ENCODE data around the gene TPSD1.
"Not testable (repeated sequence)": the region's sequence is repeated elsewhere in the genome, so short reads cannot be mapped to it uniquely, and the experiment has no call there.

DNA sequence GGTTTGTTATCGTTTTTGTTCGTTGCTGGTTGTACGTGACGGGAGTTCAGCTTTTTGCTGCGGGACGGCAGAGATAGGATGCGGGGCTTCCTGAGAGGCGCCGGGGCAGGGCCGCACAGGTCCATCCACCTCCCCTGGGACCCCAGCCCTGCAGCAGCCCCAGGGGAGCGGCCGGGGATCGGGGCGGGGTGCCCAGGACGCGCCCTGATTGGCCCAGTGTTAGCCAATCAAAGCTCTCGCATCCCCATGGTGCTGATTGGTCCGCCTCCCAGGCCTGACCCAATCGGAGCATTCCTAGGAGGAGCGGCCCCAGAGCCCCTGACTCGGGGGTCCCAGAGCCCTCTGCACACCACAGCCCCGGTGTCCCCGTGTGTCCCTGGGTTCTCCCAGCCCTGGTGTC lies 17.0 kb upstream of the TPSD1 start:
- TF ChIP-seq, protein P1, sequence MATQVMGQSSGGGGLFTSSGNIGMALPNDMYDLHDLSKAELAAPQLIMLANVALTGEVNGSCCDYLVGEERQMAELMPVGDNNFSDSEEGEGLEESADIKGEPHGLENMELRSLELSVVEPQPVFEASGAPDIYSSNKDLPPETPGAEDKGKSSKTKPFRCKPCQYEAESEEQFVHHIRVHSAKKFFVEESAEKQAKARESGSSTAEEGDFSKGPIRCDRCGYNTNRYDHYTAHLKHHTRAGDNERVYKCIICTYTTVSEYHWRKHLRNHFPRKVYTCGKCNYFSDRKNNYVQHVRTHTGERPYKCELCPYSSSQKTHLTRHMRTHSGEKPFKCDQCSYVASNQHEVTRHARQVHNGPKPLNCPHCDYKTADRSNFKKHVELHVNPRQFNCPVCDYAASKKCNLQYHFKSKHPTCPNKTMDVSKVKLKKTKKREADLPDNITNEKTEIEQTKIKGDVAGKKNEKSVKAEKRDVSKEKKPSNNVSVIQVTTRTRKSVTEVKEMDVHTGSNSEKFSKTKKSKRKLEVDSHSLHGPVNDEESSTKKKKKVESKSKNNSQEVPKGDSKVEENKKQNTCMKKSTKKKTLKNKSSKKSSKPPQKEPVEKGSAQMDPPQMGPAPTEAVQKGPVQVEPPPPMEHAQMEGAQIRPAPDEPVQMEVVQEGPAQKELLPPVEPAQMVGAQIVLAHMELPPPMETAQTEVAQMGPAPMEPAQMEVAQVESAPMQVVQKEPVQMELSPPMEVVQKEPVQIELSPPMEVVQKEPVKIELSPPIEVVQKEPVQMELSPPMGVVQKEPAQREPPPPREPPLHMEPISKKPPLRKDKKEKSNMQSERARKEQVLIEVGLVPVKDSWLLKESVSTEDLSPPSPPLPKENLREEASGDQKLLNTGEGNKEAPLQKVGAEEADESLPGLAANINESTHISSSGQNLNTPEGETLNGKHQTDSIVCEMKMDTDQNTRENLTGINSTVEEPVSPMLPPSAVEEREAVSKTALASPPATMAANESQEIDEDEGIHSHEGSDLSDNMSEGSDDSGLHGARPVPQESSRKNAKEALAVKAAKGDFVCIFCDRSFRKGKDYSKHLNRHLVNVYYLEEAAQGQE (IDR thresholded peaks at IDR 0.05; ENCODE audit: low read depth, low read length), result not testable (repeated sequence)
- TF ChIP-seq, protein P2, sequence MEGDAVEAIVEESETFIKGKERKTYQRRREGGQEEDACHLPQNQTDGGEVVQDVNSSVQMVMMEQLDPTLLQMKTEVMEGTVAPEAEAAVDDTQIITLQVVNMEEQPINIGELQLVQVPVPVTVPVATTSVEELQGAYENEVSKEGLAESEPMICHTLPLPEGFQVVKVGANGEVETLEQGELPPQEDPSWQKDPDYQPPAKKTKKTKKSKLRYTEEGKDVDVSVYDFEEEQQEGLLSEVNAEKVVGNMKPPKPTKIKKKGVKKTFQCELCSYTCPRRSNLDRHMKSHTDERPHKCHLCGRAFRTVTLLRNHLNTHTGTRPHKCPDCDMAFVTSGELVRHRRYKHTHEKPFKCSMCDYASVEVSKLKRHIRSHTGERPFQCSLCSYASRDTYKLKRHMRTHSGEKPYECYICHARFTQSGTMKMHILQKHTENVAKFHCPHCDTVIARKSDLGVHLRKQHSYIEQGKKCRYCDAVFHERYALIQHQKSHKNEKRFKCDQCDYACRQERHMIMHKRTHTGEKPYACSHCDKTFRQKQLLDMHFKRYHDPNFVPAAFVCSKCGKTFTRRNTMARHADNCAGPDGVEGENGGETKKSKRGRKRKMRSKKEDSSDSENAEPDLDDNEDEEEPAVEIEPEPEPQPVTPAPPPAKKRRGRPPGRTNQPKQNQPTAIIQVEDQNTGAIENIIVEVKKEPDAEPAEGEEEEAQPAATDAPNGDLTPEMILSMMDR (IDR thresholded peaks at IDR 0.05 in 2 of 3, conservative IDR thresholded peaks at IDR 0.05 in 1 of 3; ENCODE audit: control insufficient read depth in 2 of 3, extremely low read depth in 1 of 3, insufficient read depth in 1 of 3, low read depth in 3 of 3, low read length in 3 of 3), result not testable (repeated sequence)
- TF ChIP-seq, protein P3, sequence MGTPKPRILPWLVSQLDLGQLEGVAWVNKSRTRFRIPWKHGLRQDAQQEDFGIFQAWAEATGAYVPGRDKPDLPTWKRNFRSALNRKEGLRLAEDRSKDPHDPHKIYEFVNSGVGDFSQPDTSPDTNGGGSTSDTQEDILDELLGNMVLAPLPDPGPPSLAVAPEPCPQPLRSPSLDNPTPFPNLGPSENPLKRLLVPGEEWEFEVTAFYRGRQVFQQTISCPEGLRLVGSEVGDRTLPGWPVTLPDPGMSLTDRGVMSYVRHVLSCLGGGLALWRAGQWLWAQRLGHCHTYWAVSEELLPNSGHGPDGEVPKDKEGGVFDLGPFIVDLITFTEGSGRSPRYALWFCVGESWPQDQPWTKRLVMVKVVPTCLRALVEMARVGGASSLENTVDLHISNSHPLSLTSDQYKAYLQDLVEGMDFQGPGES (IDR thresholded peaks at IDR 0.05), result not testable (repeated sequence)
- TF ChIP-seq, protein P4, sequence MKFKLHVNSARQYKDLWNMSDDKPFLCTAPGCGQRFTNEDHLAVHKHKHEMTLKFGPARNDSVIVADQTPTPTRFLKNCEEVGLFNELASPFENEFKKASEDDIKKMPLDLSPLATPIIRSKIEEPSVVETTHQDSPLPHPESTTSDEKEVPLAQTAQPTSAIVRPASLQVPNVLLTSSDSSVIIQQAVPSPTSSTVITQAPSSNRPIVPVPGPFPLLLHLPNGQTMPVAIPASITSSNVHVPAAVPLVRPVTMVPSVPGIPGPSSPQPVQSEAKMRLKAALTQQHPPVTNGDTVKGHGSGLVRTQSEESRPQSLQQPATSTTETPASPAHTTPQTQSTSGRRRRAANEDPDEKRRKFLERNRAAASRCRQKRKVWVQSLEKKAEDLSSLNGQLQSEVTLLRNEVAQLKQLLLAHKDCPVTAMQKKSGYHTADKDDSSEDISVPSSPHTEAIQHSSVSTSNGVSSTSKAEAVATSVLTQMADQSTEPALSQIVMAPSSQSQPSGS (IDR thresholded peaks at IDR 0.05; ENCODE audit: low read length), result not testable (repeated sequence)
- not testable (repeated sequence) for TF ChIP-seq NRF1 (conservative IDR thresholded peaks at IDR 0.05; ENCODE audit: low read depth, low read length); KDM1A (IDR thresholded peaks at IDR 0.05; ENCODE audit: borderline replicate concordance); KLF5 (IDR thresholded peaks at IDR 0.05; ENCODE audit: partially characterized antibody); SMC3 (IDR thresholded peaks at IDR 0.05; ENCODE audit: borderline replicate concordance, low read length); BRCA1 (IDR thresholded peaks at IDR 0.05; ENCODE audit: low read depth, low read length); RELA (IDR thresholded peaks at IDR 0.05; ENCODE audit: borderline replicate concordance, partially characterized antibody); POLR2A (IDR thresholded peaks at IDR 0.05; ENCODE audit: low read depth, low read length)
- TF ChIP-seq, protein P5, sequence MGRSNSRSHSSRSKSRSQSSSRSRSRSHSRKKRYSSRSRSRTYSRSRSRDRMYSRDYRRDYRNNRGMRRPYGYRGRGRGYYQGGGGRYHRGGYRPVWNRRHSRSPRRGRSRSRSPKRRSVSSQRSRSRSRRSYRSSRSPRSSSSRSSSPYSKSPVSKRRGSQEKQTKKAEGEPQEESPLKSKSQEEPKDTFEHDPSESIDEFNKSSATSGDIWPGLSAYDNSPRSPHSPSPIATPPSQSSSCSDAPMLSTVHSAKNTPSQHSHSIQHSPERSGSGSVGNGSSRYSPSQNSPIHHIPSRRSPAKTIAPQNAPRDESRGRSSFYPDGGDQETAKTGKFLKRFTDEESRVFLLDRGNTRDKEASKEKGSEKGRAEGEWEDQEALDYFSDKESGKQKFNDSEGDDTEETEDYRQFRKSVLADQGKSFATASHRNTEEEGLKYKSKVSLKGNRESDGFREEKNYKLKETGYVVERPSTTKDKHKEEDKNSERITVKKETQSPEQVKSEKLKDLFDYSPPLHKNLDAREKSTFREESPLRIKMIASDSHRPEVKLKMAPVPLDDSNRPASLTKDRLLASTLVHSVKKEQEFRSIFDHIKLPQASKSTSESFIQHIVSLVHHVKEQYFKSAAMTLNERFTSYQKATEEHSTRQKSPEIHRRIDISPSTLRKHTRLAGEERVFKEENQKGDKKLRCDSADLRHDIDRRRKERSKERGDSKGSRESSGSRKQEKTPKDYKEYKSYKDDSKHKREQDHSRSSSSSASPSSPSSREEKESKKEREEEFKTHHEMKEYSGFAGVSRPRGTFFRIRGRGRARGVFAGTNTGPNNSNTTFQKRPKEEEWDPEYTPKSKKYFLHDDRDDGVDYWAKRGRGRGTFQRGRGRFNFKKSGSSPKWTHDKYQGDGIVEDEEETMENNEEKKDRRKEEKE (IDR thresholded peaks at IDR 0.05), result not testable (repeated sequence)
- TF ChIP-seq, protein P6, sequence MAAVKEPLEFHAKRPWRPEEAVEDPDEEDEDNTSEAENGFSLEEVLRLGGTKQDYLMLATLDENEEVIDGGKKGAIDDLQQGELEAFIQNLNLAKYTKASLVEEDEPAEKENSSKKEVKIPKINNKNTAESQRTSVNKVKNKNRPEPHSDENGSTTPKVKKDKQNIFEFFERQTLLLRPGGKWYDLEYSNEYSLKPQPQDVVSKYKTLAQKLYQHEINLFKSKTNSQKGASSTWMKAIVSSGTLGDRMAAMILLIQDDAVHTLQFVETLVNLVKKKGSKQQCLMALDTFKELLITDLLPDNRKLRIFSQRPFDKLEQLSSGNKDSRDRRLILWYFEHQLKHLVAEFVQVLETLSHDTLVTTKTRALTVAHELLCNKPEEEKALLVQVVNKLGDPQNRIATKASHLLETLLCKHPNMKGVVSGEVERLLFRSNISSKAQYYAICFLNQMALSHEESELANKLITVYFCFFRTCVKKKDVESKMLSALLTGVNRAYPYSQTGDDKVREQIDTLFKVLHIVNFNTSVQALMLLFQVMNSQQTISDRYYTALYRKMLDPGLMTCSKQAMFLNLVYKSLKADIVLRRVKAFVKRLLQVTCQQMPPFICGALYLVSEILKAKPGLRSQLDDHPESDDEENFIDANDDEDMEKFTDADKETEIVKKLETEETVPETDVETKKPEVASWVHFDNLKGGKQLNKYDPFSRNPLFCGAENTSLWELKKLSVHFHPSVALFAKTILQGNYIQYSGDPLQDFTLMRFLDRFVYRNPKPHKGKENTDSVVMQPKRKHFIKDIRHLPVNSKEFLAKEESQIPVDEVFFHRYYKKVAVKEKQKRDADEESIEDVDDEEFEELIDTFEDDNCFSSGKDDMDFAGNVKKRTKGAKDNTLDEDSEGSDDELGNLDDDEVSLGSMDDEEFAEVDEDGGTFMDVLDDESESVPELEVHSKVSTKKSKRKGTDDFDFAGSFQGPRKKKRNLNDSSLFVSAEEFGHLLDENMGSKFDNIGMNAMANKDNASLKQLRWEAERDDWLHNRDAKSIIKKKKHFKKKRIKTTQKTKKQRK (IDR thresholded peaks at IDR 0.05; ENCODE audit: low read depth, low read length), result not testable (repeated sequence)
- TF ChIP-seq, protein P7, sequence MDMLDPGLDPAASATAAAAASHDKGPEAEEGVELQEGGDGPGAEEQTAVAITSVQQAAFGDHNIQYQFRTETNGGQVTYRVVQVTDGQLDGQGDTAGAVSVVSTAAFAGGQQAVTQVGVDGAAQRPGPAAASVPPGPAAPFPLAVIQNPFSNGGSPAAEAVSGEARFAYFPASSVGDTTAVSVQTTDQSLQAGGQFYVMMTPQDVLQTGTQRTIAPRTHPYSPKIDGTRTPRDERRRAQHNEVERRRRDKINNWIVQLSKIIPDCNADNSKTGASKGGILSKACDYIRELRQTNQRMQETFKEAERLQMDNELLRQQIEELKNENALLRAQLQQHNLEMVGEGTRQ (IDR thresholded peaks at IDR 0.05; ENCODE audit: borderline replicate concordance, low read depth, low read length), result not testable (repeated sequence)
